CD4-positive, alpha-beta T cell treated with Interleukin-6 for 4 hours (primary cell): ENCODE data around the gene RFWD3.

Experiments used
- DNase-seq: peaks from one replicate; pipeline ENCODE4 v3.0.0-alpha.2; 2020; ENCODE audit warnings: mixed read lengths

The RFWD3 gene

GRCh38 chr16:74622005-74622404 is 44.7 kb downstream of the RFWD3 start:
- no peak for DNase-seq

GRCh38 chr16:74617206-74617788 is 49.4 kb downstream of the RFWD3 start:
- no peak for DNase-seq

GRCh38 chr16:74611721-74612120 is 55.0 kb downstream of the RFWD3 start:
- no peak for DNase-seq

- DNase-seq = peak; percentile 75
Observed at GRCh38 chr16:74608944-74609343, 57.7 kb downstream of the RFWD3 start.

GRCh38 chr16:74608381-74608780 is 58.3 kb downstream of the RFWD3 start:
- no peak for DNase-seq

GRCh38 chr16:74607962-74608356 is 58.7 kb downstream of the RFWD3 start:
- DNase-seq = no peak

GRCh38 chr16:74607310-74607961 is 59.2 kb downstream of the RFWD3 start:
- DNase-seq = no peak

- DNase-seq = peak; percentile 93
Observed at GRCh38 chr16:74606521-74607309, 60.0 kb downstream of the RFWD3 start, which contains the start of gene GLG1. Gene GLG1, minus strand, starts transcription at chr16:74607114. Its CDS starts 20 bp downstream, at chr16:74607094.

- peak; percentile 9 for DNase-seq
Observed at GRCh38 chr16:74605746-74606520, 60.7 kb downstream of the RFWD3 start.

- no peak for DNase-seq
Observed at GRCh38 chr16:74605332-74605731, 61.3 kb downstream of the RFWD3 start.

- DNase-seq = no peak
Observed at GRCh38 chr16:74603848-74604247, 62.8 kb downstream of the RFWD3 start.

GRCh38 chr16:74601126-74601871 is 65.4 kb downstream of the RFWD3 start:
- DNase-seq = peak; percentile 79

GRCh38 chr16:74596586-74596985 is 70.1 kb downstream of the RFWD3 start:
- no peak for DNase-seq

GRCh38 chr16:74592847-74593246 is 73.8 kb downstream of the RFWD3 start:
- DNase-seq = no peak

GRCh38 chr16:74591876-74592650 is 74.6 kb downstream of the RFWD3 start:
- no peak for DNase-seq

- no peak for DNase-seq
Observed at GRCh38 chr16:74586948-74587347, 79.7 kb downstream of the RFWD3 start.

- no peak for DNase-seq
Observed at GRCh38 chr16:74585846-74586443, 80.7 kb downstream of the RFWD3 start.

GRCh38 chr16:74583926-74584666 is 82.6 kb downstream of the RFWD3 start:
- no peak for DNase-seq

GRCh38 chr16:74582970-74583369 is 83.7 kb downstream of the RFWD3 start:
- no peak for DNase-seq

- DNase-seq = no peak
Observed at GRCh38 chr16:74580833-74581232, 85.8 kb downstream of the RFWD3 start.
